H1 (cell line): ENCODE results near the gene NUP98. TPM values are rescaled to one million over a fixed set of nuclear protein-coding genes. Genes with fewer than 3 reads are reported as not detected.

Experiments
- CTCF ChIA-PET: fragments of 300-600 bp; sonication (Branson Sonifier 250); formaldehyde crosslinking; loops from one replicate; lab custom pipeline; 2021; ENCODE audit not compliant: partially characterized antibody; lab: Charles Lee
- POLR2A ChIA-PET: fragments of 300-600 bp; sonication (Branson Sonifier 250); formaldehyde crosslinking; loops from one replicate; lab custom pipeline; 2021; ENCODE audit warnings: inconsistent platforms; ENCODE audit not compliant: partially characterized antibody; lab: Charles Lee
- DNase-seq, 2 experiments: peaks; one replicate each; pipeline versions ENCODE4 v3.0.0 to v3.0.0-alpha.2; 2010 to 2022; ENCODE audit warnings: low spot score in 2 of 2, low read depth in 1 of 2, mixed read lengths in 1 of 2
- FAIRE-seq: peaks from 2 replicates; lab custom pipeline; 2011; peaks lifted over from hg19 to GRCh38; lab: Jason Lieb, UNC
- H2AFZ ChIP-seq: 2 replicates; pipeline ENCODE4 v1.8.1; 2012; ENCODE audit warnings: low read length, inconsistent platforms
- H2AK5ac ChIP-seq: 2 replicates; pipeline ENCODE4 v1.6.1; 2013; ENCODE audit warnings: low read depth, low read length
- H2BK120ac ChIP-seq: replicated peaks from 2 replicates; pipeline ENCODE3; 2013; ENCODE audit warnings: low read depth, low read length, inconsistent platforms
- H2BK12ac ChIP-seq: 2 replicates; pipeline ENCODE4 v1.6.1; 2013; ENCODE audit warnings: low read depth, low read length
- H2BK15ac ChIP-seq: 2 replicates; pipeline ENCODE4 v1.6.1; 2013; ENCODE audit warnings: low read length
- H2BK20ac ChIP-seq: 2 replicates; pipeline ENCODE4 v1.6.1; 2013; ENCODE audit warnings: low read length
- H2BK5ac ChIP-seq: 2 replicates; pipeline ENCODE4 v1.6.1; 2013; ENCODE audit warnings: low read depth, low read length
- H3K14ac ChIP-seq: 2 replicates; pipeline ENCODE4 v1.6.1; 2013; ENCODE audit warnings: inconsistent platforms; ENCODE audit not compliant: insufficient read length
- H3K18ac ChIP-seq: 2 replicates; pipeline ENCODE4 v1.6.1; 2013; ENCODE audit warnings: low read length; ENCODE audit errors: extremely low read depth
- H3K23ac ChIP-seq: 2 replicates; pipeline ENCODE4 v1.6.1; 2013; ENCODE audit warnings: inconsistent platforms; ENCODE audit not compliant: insufficient read length
- H3K23me2 ChIP-seq: 2 replicates; pipeline ENCODE4 v1.6.1; 2013; ENCODE audit warnings: low read depth, low read length
- H3K27ac ChIP-seq: 2 replicates; pipeline ENCODE4 v1.6.1; 2011; ENCODE audit warnings: low read depth, low read length, inconsistent platforms
- H3K27me3 ChIP-seq, 4 experiments: replicated peaks in 1 of 4; 1 replicate in 1 of 4; 2 replicates in 3 of 4; pipeline versions ENCODE4 v1.6.1 to v1.8.1; 2011 to 2013; ENCODE audit warnings: low read length in 3 of 4, mild to moderate bottlenecking in 3 of 4, inconsistent platforms in 2 of 4, mixed read lengths in 2 of 4, moderate library complexity in 1 of 4; ENCODE audit not compliant: control insufficient read depth in 3 of 4, insufficient read depth in 3 of 4; ENCODE audit errors: extremely low read depth in 1 of 4
- H3K36me3 ChIP-seq, 4 experiments: 2 replicates each; pipeline versions ENCODE4 v1.6.1 to v1.8.1; 2011 to 2013; ENCODE audit warnings: mild to moderate bottlenecking in 4 of 4, low read length in 3 of 4, moderate library complexity in 2 of 4, control low read depth in 1 of 4, inconsistent platforms in 1 of 4; ENCODE audit not compliant: insufficient read depth in 4 of 4, control insufficient read depth in 2 of 4
- H3K4ac ChIP-seq: replicated peaks from 2 replicates; pipeline ENCODE3; 2013; ENCODE audit warnings: low read length, low read depth, mixed read lengths, inconsistent platforms; ENCODE audit not compliant: insufficient read length
- H3K4me1 ChIP-seq, 4 experiments: replicated peaks in 1 of 4; 1 replicate in 1 of 4; 2 replicates in 3 of 4; pipeline versions ENCODE4 v1.6.1 to v1.8.1; 2011 to 2013; ENCODE audit warnings: low read length in 3 of 4, inconsistent platforms in 2 of 4, mixed read lengths in 1 of 4; ENCODE audit not compliant: insufficient read depth in 4 of 4, control insufficient read depth in 3 of 4
- H3K4me2 ChIP-seq, 2 experiments: 2 replicates each; pipeline versions ENCODE4 v1.6.1 to v1.8.1; 2011 to 2013; ENCODE audit warnings: low read depth in 2 of 2, low read length in 2 of 2, control low read depth in 1 of 2, inconsistent platforms in 1 of 2, mild to moderate bottlenecking in 1 of 2; ENCODE audit not compliant: insufficient read depth in 1 of 2
- H3K4me3 ChIP-seq, 4 experiments: fragments of 200-600, 300-600 bp in 1 of 4; sonication (generic), shearing (Covaris generic), sonication (Bioruptor Twin) in 1 of 4; 2 replicates each; pipeline versions ENCODE4 v1.5.1 to v1.8.1; 2011 to 2016; ENCODE audit warnings: low read length in 4 of 4, low read depth in 3 of 4, control low read depth in 2 of 4, inconsistent platforms in 2 of 4, mild to moderate bottlenecking in 2 of 4, mixed read lengths in 1 of 4, moderate library complexity in 1 of 4; ENCODE audit not compliant: insufficient read depth in 2 of 4; ENCODE audit errors: extremely low read depth in 1 of 4
- H3K56ac ChIP-seq: replicated peaks from 2 replicates; pipeline ENCODE3; 2013; ENCODE audit warnings: low read depth, mild to moderate bottlenecking, mixed read lengths, low read length, inconsistent platforms; ENCODE audit not compliant: insufficient read length
- H3K79me1 ChIP-seq: 2 replicates; pipeline ENCODE4 v1.6.1; 2013; ENCODE audit warnings: low read depth, low read length, control low read depth
- H3K79me2 ChIP-seq, 2 experiments: 2 replicates each; pipeline versions ENCODE4 v1.6.1 to v1.8.1; 2012 to 2013; ENCODE audit warnings: low read length in 2 of 2, mild to moderate bottlenecking in 2 of 2, inconsistent platforms in 1 of 2; ENCODE audit not compliant: insufficient read depth in 2 of 2, control insufficient read depth in 1 of 2
- H3K9ac ChIP-seq, 4 experiments: replicated peaks in 1 of 4; 1 replicate in 1 of 4; 2 replicates in 3 of 4; pipeline versions ENCODE4 v1.6.1 to v1.8.1; 2011 to 2013; ENCODE audit warnings: low read depth in 3 of 4, low read length in 3 of 4, control low read depth in 2 of 4, mild to moderate bottlenecking in 2 of 4, moderate library complexity in 2 of 4, inconsistent platforms in 1 of 4; ENCODE audit errors: extremely low read depth in 1 of 4
- H3K9me3 ChIP-seq, 2 experiments: 2 replicates each; pipeline versions ENCODE4 v1.6.1 to v1.8.1; 2012 to 2013; ENCODE audit warnings: mild to moderate bottlenecking in 2 of 2, moderate library complexity in 2 of 2, control low read depth in 1 of 2, inconsistent platforms in 1 of 2, low read depth in 1 of 2, low read length in 1 of 2, mixed read lengths in 1 of 2; ENCODE audit not compliant: insufficient read depth in 2 of 2
- H4K20me1 ChIP-seq, 2 experiments: replicated peaks in 1 of 2; 2 replicates each; pipeline versions ENCODE3 to v1.8.1; 2011 to 2013; ENCODE audit warnings: inconsistent platforms in 2 of 2, low read length in 2 of 2, mild to moderate bottlenecking in 1 of 2; ENCODE audit not compliant: insufficient read depth in 2 of 2, control insufficient read depth in 1 of 2
- H4K5ac ChIP-seq: 2 replicates; pipeline ENCODE4 v1.6.1; 2013; ENCODE audit warnings: low read length, low read depth, mixed read lengths, inconsistent platforms; ENCODE audit not compliant: insufficient read length
- H4K8ac ChIP-seq: 2 replicates; pipeline ENCODE4 v1.8.0; 2013; ENCODE audit warnings: mild to moderate bottlenecking, moderate library complexity, low read length, inconsistent platforms; ENCODE audit not compliant: insufficient read depth; ENCODE audit errors: extremely low read depth
- H4K91ac ChIP-seq: replicated peaks from 2 replicates; pipeline ENCODE3; 2013; ENCODE audit warnings: low read length, mixed read lengths, inconsistent platforms; ENCODE audit not compliant: insufficient read length
- CBX5 ChIP-seq: fragments of 300-800, 300-1000 bp; sonication (generic); IDR thresholded peaks from 2 replicates; pipeline ENCODE4 v1.7.1; 2016; ENCODE audit warnings: antibody characterized with exemption, low read length, low read depth
- CHD1 ChIP-seq: IDR thresholded peaks from 2 replicates; pipeline ENCODE4 v1.6.1; 2012; ENCODE audit warnings: low read depth, low read length, improper control_type of control experiment
- CREB1 ChIP-seq: IDR thresholded peaks from 2 replicates; pipeline ENCODE4 v1.6.1; 2012; ENCODE audit warnings: inconsistent platforms
- EP300 ChIP-seq, 2 experiments: IDR thresholded peaks; 1 replicate in 1 of 2; 2 replicates in 1 of 2; pipeline ENCODE4 v1.6.1; 2011 to 2012; ENCODE audit warnings: low read depth in 2 of 2, low read length in 2 of 2, mild to moderate bottlenecking in 2 of 2, borderline replicate concordance in 1 of 2, inconsistent platforms in 1 of 2, moderate library complexity in 1 of 2
- JUN ChIP-seq: IDR thresholded peaks from 2 replicates; pipeline ENCODE4 v1.6.1; 2011; ENCODE audit warnings: low read depth, mild to moderate bottlenecking, improper control_type of control experiment, low read length
- KDM1A ChIP-seq: fragments of 200-600, 300-600 bp; sonication (generic); IDR thresholded peaks from 2 replicates; pipeline ENCODE4 v1.7.1; 2016; ENCODE audit warnings: mild to moderate bottlenecking, low read length, borderline replicate concordance
- NRF1 ChIP-seq: IDR thresholded peaks from 2 replicates; pipeline ENCODE4 v1.6.1; 2011; ENCODE audit warnings: mild to moderate bottlenecking, low read depth, low read length, improper control_type of control experiment
- POLR2AphosphoS5 ChIP-seq: IDR thresholded peaks from 2 replicates; pipeline ENCODE4 v1.6.1; 2011; ENCODE audit warnings: low read depth, low read length
- RFX5 ChIP-seq: IDR thresholded peaks from 2 replicates; pipeline ENCODE4 v1.6.1; 2011; ENCODE audit warnings: low read depth, low read length, improper control_type of control experiment, borderline replicate concordance
- YY1 ChIP-seq: IDR thresholded peaks from 2 replicates; pipeline ENCODE4 v1.6.1; 2011; ENCODE audit warnings: low read depth, mild to moderate bottlenecking, low read length
- WGBS, 2 experiments: shearing (Covaris generic) in 1 of 2; methylation state at CpG; one replicate each; pipeline versions ENCODE4 v1.1.6 to v1.1.7; 2013 to 2015; ENCODE audit warnings: low lambda C conversion rate in 2 of 2, mixed read lengths in 2 of 2, inconsistent platforms in 1 of 2, low coverage in 1 of 2, missing lambda C conversion rate in 1 of 2; ENCODE audit not compliant: insufficient replicate concordance in 2 of 2, insufficient coverage in 1 of 2, insufficient read length in 1 of 2; ENCODE audit errors: extremely low coverage in 1 of 2, missing lambda C conversion rate in 1 of 2; 5-methylcytosine and 5-hydroxymethylcytosine counted together
- polyA plus RNA-seq, 7 experiments: library from polyadenylated mRNA; depleted of rRNA in 3 of 7; stranded (reverse) in 5 of 7; unstranded in 2 of 7; fragments of >200 nt in 5 of 7; fragments of 200-250 nt in 2 of 7; gene quantifications; 1 replicate in 5 of 7; 2 replicates in 1 of 7; 4 replicates in 1 of 7; pipeline versions ENCODE4 v1.2.1 to v1.2.3, GENCODE V29; 2011 to 2013; ENCODE audit warnings: missing spikeins in 2 of 7, mixed read lengths in 2 of 7
- total RNA-seq: library from RNA; stranded (reverse); fragmentation: NEBNext Ultra II Directional; extraction: Animal tissue kit (Norgen Biotek cat#: 25700); gene quantifications from 2 replicates; pipeline ENCODE4 v1.2.1, GENCODE V29; 2021
- TF ChIP-seq, protein P1 (sequence below), 3 experiments: IDR thresholded peaks; 1 replicate in 2 of 3; 2 replicates in 1 of 3; pipeline versions ENCODE4 v1.5.1 to v1.6.1; 2011; ENCODE audit warnings: low read length in 3 of 3, mild to moderate bottlenecking in 3 of 3, inconsistent platforms in 2 of 3, low read depth in 1 of 3, moderate library complexity in 1 of 3; ENCODE audit not compliant: insufficient read depth in 1 of 3; ENCODE audit errors: control extremely low read depth in 1 of 3

The NUP98 gene
- total and polyA plus RNA-seq, 2 of the 8 experiments (the other 6 are each of a cell fraction or from before 2014, with no cell fraction given), result 98.6 to 261 TPM

DNA sequence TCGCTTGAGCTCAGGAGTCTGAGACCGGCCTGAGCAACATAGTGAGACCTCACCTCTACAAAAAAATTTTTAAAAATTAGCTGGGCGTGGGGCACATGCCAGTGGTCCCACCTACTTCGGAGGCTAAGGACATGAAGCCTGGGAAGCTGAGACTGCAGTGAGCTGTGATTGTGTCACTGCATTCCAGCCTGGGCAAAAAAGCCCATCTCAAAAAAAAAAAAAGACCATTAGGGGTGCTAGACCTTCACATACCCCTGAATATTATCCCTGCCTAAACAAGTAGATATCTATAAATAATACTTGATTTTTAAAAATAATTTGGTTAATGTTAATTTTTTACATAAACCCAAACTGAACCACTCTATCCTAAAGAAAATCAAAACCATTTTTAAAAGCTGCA is 24.2 kb downstream of the NUP98 start:
- Histone ChIP-seq H3K23ac (no peak overlapping the region), H3K14ac (no peak overlapping the region), H3K4me1 (no peaks in the 10 kb centered on the region), H3K4ac (no peak overlapping the region), H4K20me1 (peaks cover 1 to 2% of the 10 kb centered on the region in 2 experiments), H3K9me3 (no peaks in the 10 kb centered on the region), H3K27ac (no peak overlapping the region), H3K36me3 (peaks cover 13 to 91% (median 69%) of the 10 kb centered on the region in 4 experiments), H3K79me1 (no peaks in the 10 kb centered on the region), H2AK5ac (no peak overlapping the region), H2BK20ac (no peak overlapping the region), H3K4me2 (no peak overlapping the region), H2BK15ac (no peak overlapping the region), H3K23me2 (no peaks in the 10 kb centered on the region), H3K4me3 (no peak overlapping the region), H4K5ac (no peak overlapping the region), H3K79me2 (no peaks in the 10 kb centered on the region), H3K18ac (no peak overlapping the region), H3K9ac (no peak overlapping the region), H2AFZ (no peak overlapping the region), H2BK120ac (no peak overlapping the region), H4K8ac (no peak overlapping the region), H2BK5ac (no peak overlapping the region), H3K27me3 (no peaks in the 10 kb centered on the region), H3K56ac (no peak overlapping the region), H2BK12ac (no peak overlapping the region), H4K91ac (no peak overlapping the region)
- TF ChIP-seq POLR2AphosphoS5, result no peak
- no peak for TF ChIP-seq YY1
- no peak for TF ChIP-seq JUN
- TF ChIP-seq NRF1, result no peak
- no peak for TF ChIP-seq CREB1
- no peak for TF ChIP-seq KDM1A
- TF ChIP-seq EP300 (IDR thresholded peaks at IDR 0.05; ENCODE audit: borderline replicate concordance in 1 of 2, low read depth in 2 of 2, low read length in 2 of 2), result no peak
- TF ChIP-seq, protein P1, sequence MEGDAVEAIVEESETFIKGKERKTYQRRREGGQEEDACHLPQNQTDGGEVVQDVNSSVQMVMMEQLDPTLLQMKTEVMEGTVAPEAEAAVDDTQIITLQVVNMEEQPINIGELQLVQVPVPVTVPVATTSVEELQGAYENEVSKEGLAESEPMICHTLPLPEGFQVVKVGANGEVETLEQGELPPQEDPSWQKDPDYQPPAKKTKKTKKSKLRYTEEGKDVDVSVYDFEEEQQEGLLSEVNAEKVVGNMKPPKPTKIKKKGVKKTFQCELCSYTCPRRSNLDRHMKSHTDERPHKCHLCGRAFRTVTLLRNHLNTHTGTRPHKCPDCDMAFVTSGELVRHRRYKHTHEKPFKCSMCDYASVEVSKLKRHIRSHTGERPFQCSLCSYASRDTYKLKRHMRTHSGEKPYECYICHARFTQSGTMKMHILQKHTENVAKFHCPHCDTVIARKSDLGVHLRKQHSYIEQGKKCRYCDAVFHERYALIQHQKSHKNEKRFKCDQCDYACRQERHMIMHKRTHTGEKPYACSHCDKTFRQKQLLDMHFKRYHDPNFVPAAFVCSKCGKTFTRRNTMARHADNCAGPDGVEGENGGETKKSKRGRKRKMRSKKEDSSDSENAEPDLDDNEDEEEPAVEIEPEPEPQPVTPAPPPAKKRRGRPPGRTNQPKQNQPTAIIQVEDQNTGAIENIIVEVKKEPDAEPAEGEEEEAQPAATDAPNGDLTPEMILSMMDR (IDR thresholded peaks at IDR 0.05; ENCODE audit: control extremely low read depth in 1 of 3, insufficient read depth in 1 of 3, low read depth in 1 of 3, low read length in 3 of 3), result no peak
- no peak for TF ChIP-seq RFX5
- no peak for TF ChIP-seq CBX5
- no peak for TF ChIP-seq CHD1
- no peak for DNase-seq
- FAIRE-seq, result no peak
- 97% methylated on average over 4 of the region's 4 CpGs; no CpG with 5 or more reads in 1 of the 2 experiments for WGBS, 2 experiments
- ChIA-PET POLR2A (interaction anchor here (0.6 to 1.0 kb wide), 3 partner anchors 15 to 18 kb away, joined by 3 to 5 read pairs (median 3); no protein-coding TSS in a partner anchor), CTCF (interaction anchor here (0.7 to 2.8 kb wide), 9 partner anchors 10 to 1154 kb away, joined by 3 to 27 read pairs (median 4); partner anchors contain the start of gene PGAP2)
